Natural killer cell (primary cell): Measurements from ENCODE around the gene SLC9A7. TPM values are rescaled to one million over a fixed set of nuclear protein-coding genes. Genes with fewer than 3 reads are reported as not detected.

Experiments
- ATAC-seq, 3 donors: fragments of 150-1000 bp in 2 of 3; fragments of 200-7000 bp in 1 of 3; cut with Tn5 transposase; 1 replicate in 1 of 3; 2 replicates in 2 of 3; pipeline ENCODE4 v1.10.0; 2021; ENCODE audit warnings: mild to moderate bottlenecking in 2 of 3, moderate library complexity in 2 of 3
- DNase-seq, 2 donors: peaks; one replicate each; pipeline versions ENCODE4 v3.0.0 to v3.0.0-alpha.2; 2013 to 2021; ENCODE audit warnings: mixed read lengths in 1 of 2
- H3K27ac ChIP-seq: one replicate; pipeline ENCODE4 v1.5.1; 2013; ENCODE audit warnings: mild to moderate bottlenecking, low read length
- H3K27me3 ChIP-seq: one replicate; pipeline ENCODE4 v1.6.1; 2013; ENCODE audit warnings: low read length; ENCODE audit not compliant: control insufficient read depth, insufficient read depth
- H3K36me3 ChIP-seq: one replicate; pipeline ENCODE4 v1.6.1; 2013; ENCODE audit warnings: low read length; ENCODE audit not compliant: control insufficient read depth, insufficient read depth
- H3K4me1 ChIP-seq: one replicate; pipeline ENCODE4 v1.6.1; 2013; ENCODE audit warnings: low read length; ENCODE audit not compliant: control insufficient read depth, insufficient read depth
- H3K4me3 ChIP-seq: one replicate; pipeline ENCODE4 v1.5.1; 2013; ENCODE audit warnings: low read length
- H3K9me3 ChIP-seq: one replicate; pipeline ENCODE4 v1.6.1; 2013; ENCODE audit warnings: low read length; ENCODE audit not compliant: control insufficient read depth, insufficient read depth
- H3K27ac Mint-ChIP-seq, 2 donors: one replicate each; pipeline ENCODE4 v1.8.0; 2022; ENCODE audit warnings: mild to moderate bottlenecking in 2 of 2, mixed read lengths in 2 of 2, moderate library complexity in 1 of 2
- H3K27me3 Mint-ChIP-seq, 2 donors: one replicate each; pipeline ENCODE4 v1.8.0; 2022; ENCODE audit warnings: low read depth in 2 of 2, mixed read lengths in 2 of 2
- H3K36me3 Mint-ChIP-seq: one replicate; pipeline ENCODE4 v1.8.0; 2022; ENCODE audit warnings: mixed read lengths
- H3K4me1 Mint-ChIP-seq, 2 donors: one replicate each; pipeline ENCODE4 v1.8.0; 2022; ENCODE audit warnings: mixed read lengths in 2 of 2
- H3K4me3 Mint-ChIP-seq: one replicate; pipeline ENCODE4 v1.8.0; 2022; ENCODE audit warnings: mild to moderate bottlenecking, moderate library complexity, mixed read lengths
- H3K9me3 Mint-ChIP-seq, 2 donors: one replicate each; pipeline ENCODE4 v1.8.0; 2022; ENCODE audit warnings: mixed read lengths in 2 of 2
- WGBS: methylation state at CpG from one replicate; pipeline ENCODE4 v1.1.7; 2013; ENCODE audit warnings: missing lambda C conversion rate; ENCODE audit not compliant: insufficient coverage; 5-methylcytosine and 5-hydroxymethylcytosine counted together
- intact Hi-C: fragments of 100-400 bp; cut with micrococcal nuclease; formaldehyde crosslinking; loops from one replicate; pipeline ENCODE4 v1.14.2; 2022
- total RNA-seq, 4 donors: library from RNA; stranded (reverse); fragments of 120-200 nt in 1 of 4; gene quantifications; one replicate each; pipeline versions ENCODE4 v1.2.3 to v1.2.4, GENCODE V29; 2013 to 2022
- TF ChIP-seq, protein P1 (sequence below): fragments of 200-600 bp; IDR thresholded peaks from one replicate; pipeline ENCODE4 v1.8.0; 2022; ENCODE audit warnings: antibody characterized with exemption

SLC9A7 gene
- total RNA-seq, 3 donors from 2014 or later (not counting 1 experiment from before 2014, with no cell fraction given): 0.39 to 1.1 (median 0.75) TPM

DNA sequence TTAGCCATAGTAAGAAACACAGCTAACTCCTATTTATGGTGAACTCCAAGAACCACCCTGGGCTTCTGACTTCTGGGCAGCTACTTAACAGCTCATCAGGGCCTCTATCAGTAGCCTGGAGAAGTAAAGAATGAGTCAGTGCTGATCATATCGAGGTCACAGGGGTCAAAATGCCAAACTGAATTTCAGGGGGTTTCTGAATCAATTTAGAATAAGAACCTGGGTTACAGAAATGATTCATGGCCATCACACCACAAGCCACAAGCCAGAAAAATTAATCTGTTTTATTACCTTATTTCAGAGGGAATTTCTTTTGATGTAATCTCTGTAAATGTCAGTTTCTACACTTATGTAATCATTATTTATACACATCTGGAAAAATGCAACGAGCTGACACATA lies 121.0 kb downstream of the SLC9A7 start:
- intact Hi-C loops: loop anchor here (5.0 kb wide), 1 partner anchor 66 kb away; the partner anchor contains the start of gene CHST7
- Histone ChIP-seq H3K27ac (no peak overlapping the region), H3K4me3 (no peak overlapping the region), H3K4me1 (peaks cover 14% of the 10 kb centered on the region), H3K9me3 (no peaks in the 10 kb centered on the region), H3K27me3 (no peaks in the 10 kb centered on the region), H3K36me3 (no peaks in the 10 kb centered on the region)
- H3K27me3 Mint-ChIP-seq: peaks cover 3 to 50% of the 10 kb centered on the region in 2 donors
- 100% methylated on average over 1 of the region's 2 CpGs for WGBS
- H3K36me3 Mint-ChIP-seq: no peaks in the 10 kb centered on the region
- H3K9me3 Mint-ChIP-seq: no peaks in the 10 kb centered on the region
- DNase-seq (no peak), ATAC-seq (peak in 1 of 3 donors; percentile 38)
- H3K27ac Mint-ChIP-seq: no peak overlapping the region
- peaks cover 25 to 30% of the 10 kb centered on the region in 2 donors for H3K4me1 Mint-ChIP-seq
- TF ChIP-seq, protein P1, sequence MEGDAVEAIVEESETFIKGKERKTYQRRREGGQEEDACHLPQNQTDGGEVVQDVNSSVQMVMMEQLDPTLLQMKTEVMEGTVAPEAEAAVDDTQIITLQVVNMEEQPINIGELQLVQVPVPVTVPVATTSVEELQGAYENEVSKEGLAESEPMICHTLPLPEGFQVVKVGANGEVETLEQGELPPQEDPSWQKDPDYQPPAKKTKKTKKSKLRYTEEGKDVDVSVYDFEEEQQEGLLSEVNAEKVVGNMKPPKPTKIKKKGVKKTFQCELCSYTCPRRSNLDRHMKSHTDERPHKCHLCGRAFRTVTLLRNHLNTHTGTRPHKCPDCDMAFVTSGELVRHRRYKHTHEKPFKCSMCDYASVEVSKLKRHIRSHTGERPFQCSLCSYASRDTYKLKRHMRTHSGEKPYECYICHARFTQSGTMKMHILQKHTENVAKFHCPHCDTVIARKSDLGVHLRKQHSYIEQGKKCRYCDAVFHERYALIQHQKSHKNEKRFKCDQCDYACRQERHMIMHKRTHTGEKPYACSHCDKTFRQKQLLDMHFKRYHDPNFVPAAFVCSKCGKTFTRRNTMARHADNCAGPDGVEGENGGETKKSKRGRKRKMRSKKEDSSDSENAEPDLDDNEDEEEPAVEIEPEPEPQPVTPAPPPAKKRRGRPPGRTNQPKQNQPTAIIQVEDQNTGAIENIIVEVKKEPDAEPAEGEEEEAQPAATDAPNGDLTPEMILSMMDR: no peak
- H3K4me3 Mint-ChIP-seq: no peak overlapping the region

DNA sequence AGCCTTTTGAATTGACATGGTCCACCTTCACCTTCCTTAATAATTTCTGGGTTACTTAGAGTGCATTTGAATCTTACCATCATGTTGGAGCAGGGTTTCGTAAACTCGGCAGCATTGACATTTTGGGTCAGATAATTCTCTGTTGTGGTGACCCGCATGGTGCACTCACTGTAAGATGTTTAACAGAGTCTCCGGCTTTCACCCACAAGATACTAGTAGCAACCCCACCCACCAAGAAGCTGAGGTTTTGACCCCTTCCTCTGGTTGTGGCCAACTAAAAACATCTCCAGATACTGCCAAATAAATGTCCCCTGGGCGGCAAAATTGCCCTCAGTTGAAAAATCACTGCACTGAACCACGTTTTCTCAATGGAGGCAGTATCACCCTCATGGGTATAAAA lies 122.7 kb downstream of the SLC9A7 start:
- intact Hi-C loops: loop anchor here (5.0 kb wide), 1 partner anchor 64 kb away; the partner anchor contains the start of gene CHST7
- Histone ChIP-seq H3K27ac (no peak overlapping the region), H3K4me3 (no peak overlapping the region), H3K9me3 (no peaks in the 10 kb centered on the region), H3K36me3 (no peaks in the 10 kb centered on the region), H3K27me3 (no peaks in the 10 kb centered on the region), H3K4me1 (peaks cover 10% of the 10 kb centered on the region)
- H3K4me3 Mint-ChIP-seq: peak overlapping the region; percentile 13
- H3K27me3 Mint-ChIP-seq: peaks cover 9 to 45% of the 10 kb centered on the region in 2 donors
- 23% methylated on average over 4 of the region's 6 CpGs for WGBS
- H3K4me1 Mint-ChIP-seq: peaks cover 18 to 22% of the 10 kb centered on the region in 2 donors
- TF ChIP-seq, protein P1: no peak
- H3K36me3 Mint-ChIP-seq: no peaks in the 10 kb centered on the region
- no peak overlapping the region for H3K27ac Mint-ChIP-seq
- DNase-seq: peak in 1 of 2 donors; percentile 18
- H3K9me3 Mint-ChIP-seq: no peaks in the 10 kb centered on the region
- ATAC-seq: peak; percentile 52 to 87 (median 59)

DNA sequence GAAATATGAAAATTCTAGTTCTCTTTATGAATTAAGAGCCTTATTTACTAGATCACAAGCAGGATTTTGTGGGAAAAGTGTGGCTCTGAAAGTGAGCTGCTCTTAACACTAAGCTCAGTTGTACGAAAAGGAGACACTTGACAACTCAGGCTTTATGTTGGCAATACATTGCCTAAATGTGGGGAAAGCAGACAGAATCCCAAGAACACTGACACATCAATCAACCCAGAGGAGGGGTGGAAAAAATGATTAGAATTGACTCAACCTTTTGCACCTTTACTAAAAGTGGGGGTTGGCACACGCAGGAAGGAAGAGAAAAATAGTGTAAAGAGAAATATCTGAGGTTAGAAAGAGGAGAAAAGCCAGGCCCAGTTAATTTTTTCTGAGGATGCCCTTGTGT lies 123.7 kb downstream of the SLC9A7 start:
- Mint-ChIP-seq H3K27ac (no peak overlapping the region), H3K4me3 (peak overlapping the region; percentile 47), H3K9me3 (no peaks in the 10 kb centered on the region), H3K36me3 (no peaks in the 10 kb centered on the region), H3K27me3 (peaks cover 9 to 50% of the 10 kb centered on the region in 2 donors), H3K4me1 (peaks cover 18 to 22% of the 10 kb centered on the region in 2 donors)
- intact Hi-C loops: loop anchor here (5.0 kb wide), 1 partner anchor 63 kb away; the partner anchor contains the start of gene CHST7
- no peak for ATAC-seq
- Histone ChIP-seq H3K4me1 (peaks cover 10% of the 10 kb centered on the region), H3K27me3 (no peaks in the 10 kb centered on the region), H3K36me3 (no peaks in the 10 kb centered on the region), H3K27ac (no peak overlapping the region), H3K9me3 (no peaks in the 10 kb centered on the region), H3K4me3 (no peak overlapping the region)
- 61% methylated on average over 2 of the region's 2 CpGs for WGBS
- no peak for DNase-seq
- TF ChIP-seq, protein P1: no peak

DNA sequence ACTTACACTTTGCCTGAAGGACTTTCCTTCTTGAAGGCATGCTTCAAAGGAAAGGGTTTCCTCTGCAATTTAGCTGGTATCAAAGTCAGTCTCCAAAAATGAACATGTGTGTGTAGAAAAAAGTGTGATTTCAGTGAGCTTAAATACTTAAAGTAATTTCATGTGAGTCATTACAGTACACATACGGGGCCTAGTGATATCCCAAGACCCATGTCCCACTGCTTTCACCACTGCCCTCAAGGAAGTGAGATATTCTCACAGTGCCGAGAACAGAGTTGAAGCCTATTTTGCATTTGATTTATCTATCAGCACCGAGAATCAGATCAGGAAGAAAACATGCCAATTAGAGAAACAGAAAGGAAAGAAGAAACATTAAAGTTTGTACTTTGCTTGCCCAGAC lies 124.3 kb downstream of the SLC9A7 start:
- H3K27ac Mint-ChIP-seq: no peak overlapping the region
- 69% methylated on average over 2 of the region's 3 CpGs for WGBS
- Histone ChIP-seq H3K27ac (no peak overlapping the region), H3K4me3 (no peak overlapping the region), H3K27me3 (no peaks in the 10 kb centered on the region), H3K36me3 (no peaks in the 10 kb centered on the region), H3K9me3 (no peaks in the 10 kb centered on the region), H3K4me1 (peaks cover 10% of the 10 kb centered on the region)
- TF ChIP-seq, protein P1: no peak
- H3K4me3 Mint-ChIP-seq: no peak overlapping the region
- no peaks in the 10 kb centered on the region for H3K9me3 Mint-ChIP-seq
- H3K4me1 Mint-ChIP-seq: peaks cover 18 to 22% of the 10 kb centered on the region in 2 donors
- H3K36me3 Mint-ChIP-seq: no peaks in the 10 kb centered on the region
- ATAC-seq (no peak), DNase-seq (no peak)
- intact Hi-C loops: no loop called here
- H3K27me3 Mint-ChIP-seq: peaks cover 9 to 56% of the 10 kb centered on the region in 2 donors
